Measurements from ENCODE around the gene ZBTB33. TPM values are rescaled to one million over a fixed set of nuclear protein-coding genes. Genes with fewer than 3 reads are reported as not detected.

The ZBTB33 gene
- polyA plus RNA-seq, 1 donor from 2014 or later, result 20.2 TPM

- Histone ChIP-seq H4K20me1 (ENCODE audit: insufficient read depth) (no peaks in the 10 kb centered on the region), H3F3A (ENCODE audit: insufficient read depth, low read length, poor library complexity, severe bottlenecking) (no peaks in the 10 kb centered on the region), H3K4me3 (ENCODE audit: low read length) (no peak overlapping the region), H3K36me3 (ENCODE audit: insufficient read depth, low read length) (no peaks in the 10 kb centered on the region), H3K79me2 (replicated peaks; ENCODE audit: insufficient read depth, low read length) (no peaks in the 10 kb centered on the region), H2AFZ (ENCODE audit: low read depth, low read length) (no peak overlapping the region), H3K9me2 (ENCODE audit: insufficient read depth, low read length) (no peaks in the 10 kb centered on the region), H3K9ac (ENCODE audit: low read length) (no peak overlapping the region), H3K27me3 (ENCODE audit: insufficient read depth, low read depth, low read length) (no peaks in the 10 kb centered on the region), H3K27ac (ENCODE audit: low read length) (no peak overlapping the region), H3K9me3 (ENCODE audit: low read length) (no peaks in the 10 kb centered on the region), H3K4me2 (ENCODE audit: low read length) (no peak overlapping the region)
- no peak for TF ChIP-seq MXI1 (conservative IDR thresholded peaks at IDR 0.05; ENCODE audit: poor library complexity, severe bottlenecking)
- TF ChIP-seq EZH2 (IDR thresholded peaks at IDR 0.05; ENCODE audit: borderline replicate concordance, insufficient read depth, low read length, poor library complexity, severe bottlenecking), result no peak
- no peak for TF ChIP-seq POLR2AphosphoS5 (IDR thresholded peaks at IDR 0.05)
- TF ChIP-seq CTCF (IDR thresholded peaks at IDR 0.05; ENCODE audit: poor library complexity, severe bottlenecking), result no peak
- no peak for TF ChIP-seq RAD21 (conservative IDR thresholded peaks at IDR 0.05)
- TF ChIP-seq EP300 (conservative IDR thresholded peaks at IDR 0.05; ENCODE audit: poor library complexity, severe bottlenecking), result no peak
- TF ChIP-seq REST (IDR thresholded peaks at IDR 0.05; ENCODE audit: borderline replicate concordance), result no peak
- TF ChIP-seq SMC3 (conservative IDR thresholded peaks at IDR 0.05; ENCODE audit: poor library complexity), result no peak
- no peak for TF ChIP-seq TAF1 (IDR thresholded peaks at IDR 0.05; ENCODE audit: low read depth)
Measured at GRCh38 chrX:120281021-120281624, 30.5 kb downstream of the ZBTB33 start.

- Histone ChIP-seq H2AFZ (ENCODE audit: low read depth, low read length) (no peak overlapping the region), H3K9me3 (ENCODE audit: low read length) (no peaks in the 10 kb centered on the region), H3K9me2 (ENCODE audit: insufficient read depth, low read length) (no peaks in the 10 kb centered on the region), H3K27ac (ENCODE audit: low read length) (no peak overlapping the region), H3F3A (ENCODE audit: insufficient read depth, low read length, poor library complexity, severe bottlenecking) (no peaks in the 10 kb centered on the region), H3K4me2 (ENCODE audit: low read length) (no peak overlapping the region), H3K79me2 (replicated peaks; ENCODE audit: insufficient read depth, low read length) (no peaks in the 10 kb centered on the region), H4K20me1 (ENCODE audit: insufficient read depth) (no peaks in the 10 kb centered on the region), H3K4me3 (ENCODE audit: low read length) (no peak overlapping the region), H3K36me3 (ENCODE audit: insufficient read depth, low read length) (no peaks in the 10 kb centered on the region), H3K27me3 (ENCODE audit: insufficient read depth, low read depth, low read length) (no peaks in the 10 kb centered on the region), H3K9ac (ENCODE audit: low read length) (no peak overlapping the region)
- TF ChIP-seq EZH2 (IDR thresholded peaks at IDR 0.05; ENCODE audit: borderline replicate concordance, insufficient read depth, low read length, poor library complexity, severe bottlenecking) (no peak), MXI1 (conservative IDR thresholded peaks at IDR 0.05; ENCODE audit: poor library complexity, severe bottlenecking) (no peak), POLR2AphosphoS5 (IDR thresholded peaks at IDR 0.05) (no peak), SMC3 (conservative IDR thresholded peaks at IDR 0.05; ENCODE audit: poor library complexity) (no peak), RAD21 (conservative IDR thresholded peaks at IDR 0.05) (no peak), CTCF (IDR thresholded peaks at IDR 0.05; ENCODE audit: poor library complexity, severe bottlenecking) (no peak), REST (IDR thresholded peaks at IDR 0.05; ENCODE audit: borderline replicate concordance) (no peak), EP300 (conservative IDR thresholded peaks at IDR 0.05; ENCODE audit: poor library complexity, severe bottlenecking) (no peak), TAF1 (IDR thresholded peaks at IDR 0.05; ENCODE audit: low read depth) (no peak)
Measured at GRCh38 chrX:120281761-120282160, 31.1 kb downstream of the ZBTB33 start.
